K562 (cell line): ENCODE measurements around the gene AEN. TPM values are rescaled to one million over a fixed set of nuclear protein-coding genes. Genes with fewer than 3 reads are reported as not detected.

Source experiments
- ATAC-seq: fragments of 200-7000 bp; cut with Tn5 transposase; 3 replicates; pipeline ENCODE4 v1.9.1; 2020; ENCODE audit warnings: moderate library complexity
- Bru-seq: library from RNA; stranded (reverse); fragments of 400-500 nt; gene quantifications from one replicate; lab custom pipeline; 2021; lab: Mats Ljungman, UMichigan
- BruChase-seq, 2 experiments: library from RNA; stranded (reverse); fragments of 400-500 nt; gene quantifications; one replicate each; lab custom pipeline; 2021; lab: Mats Ljungman, UMichigan
- BruUV-seq: library from RNA; stranded (reverse); fragments of 400-500 nt; replicated peaks from 2 replicates; lab custom pipeline; 2021; lab: Mats Ljungman, UMichigan
- CTCF ChIA-PET: fragments of 300-600 bp; formaldehyde crosslinking; extraction: SDS; loops from one replicate; lab custom pipeline; 2021; ENCODE audit warnings: low intra/inter-chr PET ratio; lab: Yijun Ruan, JAX
- POLR2A ChIA-PET: fragments of 300-600, 350-650 bp; sonication (Branson Sonifier 250); formaldehyde crosslinking; extraction: SDS; loops from one replicate; lab custom pipeline; 2021; ENCODE audit warnings: antibody characterized with exemption, inconsistent platforms; lab: Yijun Ruan, JAX
- DNase-seq, 4 experiments: peaks; one replicate each; pipeline versions ENCODE4 v3.0.0 to v3.0.0-alpha.2; 2011 to 2018; ENCODE audit warnings: low spot score in 3 of 4, mixed read lengths in 3 of 4; ENCODE audit errors: extremely low read depth in 1 of 4
- FAIRE-seq: peaks from 2 replicates; lab custom pipeline; 2011; peaks lifted over from hg19 to GRCh38; lab: Jason Lieb, UNC
- H2AFZ ChIP-seq: 2 replicates; pipeline ENCODE4 v1.6.0; 2011; ENCODE audit warnings: low read depth, low read length, control low read depth, inconsistent platforms
- H3K27ac ChIP-seq: fragments of 200-600 bp; 3 replicates; pipeline ENCODE4 v1.8.0; 2011; ENCODE audit warnings: low read depth, mild to moderate bottlenecking, control low read depth, inconsistent platforms, low read length, moderate library complexity, mixed read lengths; ENCODE audit errors: extremely low read depth
- H3K27me3 ChIP-seq, 2 experiments: fragments of 300-600 bp in 1 of 2; 2 replicates in 1 of 2; 3 replicates in 1 of 2; pipeline versions ENCODE4 v1.6.0 to v1.8.0; 2011; ENCODE audit warnings: inconsistent platforms in 2 of 2, low read length in 2 of 2, mild to moderate bottlenecking in 1 of 2, mixed read lengths in 1 of 2, moderate library complexity in 1 of 2; ENCODE audit not compliant: control insufficient read depth in 2 of 2, insufficient read depth in 2 of 2
- H3K36me3 ChIP-seq: fragments of 300-600 bp; 3 replicates; pipeline ENCODE4 v1.8.0; 2011; ENCODE audit warnings: mild to moderate bottlenecking, low read length, inconsistent platforms; ENCODE audit not compliant: control insufficient read depth, insufficient read depth
- H3K4me1 ChIP-seq, 2 experiments: fragments of 200-600 bp in 1 of 2; replicated peaks in 1 of 2; 2 replicates in 1 of 2; 3 replicates in 1 of 2; pipeline versions ENCODE4 v1.5.1 to v1.8.0; 2011; ENCODE audit warnings: inconsistent platforms in 2 of 2, low read length in 2 of 2, mild to moderate bottlenecking in 1 of 2, mixed read lengths in 1 of 2, moderate library complexity in 1 of 2; ENCODE audit not compliant: control insufficient read depth in 2 of 2, insufficient read depth in 2 of 2
- H3K4me2 ChIP-seq: 2 replicates; pipeline ENCODE4 v1.6.1; 2011; ENCODE audit warnings: low read length, control low read depth, inconsistent platforms, mixed read lengths; ENCODE audit not compliant: insufficient read depth
- H3K4me3 ChIP-seq: fragments of 200-600 bp; sonication (generic), shearing (Covaris generic); 2 replicates; pipeline ENCODE4 v1.5.1; 2016; ENCODE audit warnings: control low read depth, inconsistent platforms
- H3K79me2 ChIP-seq: fragments of 200-600 bp; 3 replicates; pipeline ENCODE4 v1.8.0; 2011; ENCODE audit warnings: low read length, inconsistent platforms; ENCODE audit not compliant: control insufficient read depth, insufficient read depth
- H3K9ac ChIP-seq, 2 experiments: 2 replicates each; pipeline versions ENCODE4 v1.6.0 to v1.6.1; 2011; ENCODE audit warnings: low read depth in 2 of 2, low read length in 2 of 2, control low read depth in 1 of 2, inconsistent platforms in 1 of 2, mild to moderate bottlenecking in 1 of 2, mixed read lengths in 1 of 2; ENCODE audit not compliant: insufficient read depth in 1 of 2
- H3K9me1 ChIP-seq: one replicate; pipeline ENCODE4 v1.6.0; 2011; ENCODE audit warnings: inconsistent platforms, mild to moderate bottlenecking, low read length, moderate library complexity; ENCODE audit not compliant: control insufficient read depth, insufficient read depth
- H3K9me3 ChIP-seq: replicated peaks from 2 replicates; pipeline ENCODE4 v1.5.1; 2011; ENCODE audit warnings: low read depth, low read length, inconsistent platforms; ENCODE audit not compliant: control insufficient read depth, insufficient read depth
- H4K20me1 ChIP-seq: replicated peaks from 2 replicates; pipeline ENCODE4 v1.6.1; 2011; ENCODE audit warnings: low read length, inconsistent platforms, mixed read lengths; ENCODE audit not compliant: control insufficient read depth, insufficient read depth
- ASH1L ChIP-seq: fragments of 450-650 bp; IDR thresholded peaks from 2 replicates; pipeline ENCODE4 v1.6.1; 2018; ENCODE audit warnings: borderline replicate concordance, mild to moderate bottlenecking, low read depth; ENCODE audit not compliant: partially characterized antibody
- POLR3G ChIP-seq: IDR thresholded peaks from 2 replicates; pipeline ENCODE4 v1.6.1; 2011; ENCODE audit not compliant: insufficient read length, insufficient replicate concordance; ENCODE audit errors: extremely low read depth
- RB1 ChIP-seq: fragments of 450-650 bp; IDR thresholded peaks from 2 replicates; pipeline ENCODE4 v1.6.1; 2017; ENCODE audit warnings: low read depth, mild to moderate bottlenecking
- SP2 ChIP-seq: IDR thresholded peaks from 2 replicates; pipeline ENCODE4 v1.6.1; 2011; ENCODE audit warnings: mild to moderate bottlenecking, low read depth, low read length, moderate library complexity; ENCODE audit not compliant: poor library complexity, severe bottlenecking; ENCODE audit errors: extremely low read depth
- TEAD4 ChIP-seq, 2 experiments: sonication (generic) in 1 of 2; formaldehyde crosslinking in 1 of 2; IDR thresholded peaks; 2 replicates each; pipeline versions ENCODE4 v1.6.1 to v1.8.0; 2012 to 2022; ENCODE audit warnings: borderline replicate concordance in 1 of 2, inconsistent platforms in 1 of 2, low read length in 1 of 2, mild to moderate bottlenecking in 1 of 2, missing genetic modification reagents in 1 of 2
- ZNF12 ChIP-seq: sonication (generic); formaldehyde crosslinking; IDR thresholded peaks from 2 replicates; pipeline ENCODE4 v1.4.0; 2020; ENCODE audit warnings: mild to moderate bottlenecking, missing genetic modification reagents
- WGBS: fragments of 100-300 bp; shearing (Covaris generic); methylation state at CpG from one replicate; pipeline ENCODE4 v1.1.6; 2016; ENCODE audit warnings: low coverage, mixed read lengths; ENCODE audit not compliant: insufficient coverage; ENCODE audit errors: missing lambda C conversion rate; 5-methylcytosine and 5-hydroxymethylcytosine counted together
- in situ Hi-C: fragments of 300-500 bp; cut with MboI; formaldehyde crosslinking; loops from 4 replicates; pipeline ENCODE4 v1.15.0; 2018; ENCODE audit warnings: inconsistent platforms, mixed read lengths
- intact Hi-C: fragments of 100-400 bp; cut with micrococcal nuclease; formaldehyde crosslinking; loops from 2 replicates; pipeline ENCODE4 v1.14.2; 2022
- long read RNA-seq, 3 experiments: library from polyadenylated mRNA in 2 of 3; library from RNA in 1 of 3; unstranded in 2 of 3; stranded (forward) in 1 of 3; transcript quantifications; one replicate each; pipeline ENCODE4 v2.0.0, GENCODE V29; 2019 to 2022
- polyA minus RNA-seq, 3 experiments: library from RNA; depleted of rRNA, polyadenylated mRNA; stranded (reverse); fragments of >200 nt; gene quantifications; 2 replicates each; pipeline ENCODE4 v1.2.3, GENCODE V29; 2011
- polyA plus RNA-seq, 8 experiments: library from polyadenylated mRNA; depleted of rRNA in 4 of 8; stranded (reverse) in 5 of 8; unstranded in 3 of 8; fragments of >200 nt; fragmentation: Nextera tagmentation in 2 of 8; fragmentation: Illumina TruSeq in 1 of 8; extraction: Ambion mirVana in 2 of 8; extraction: Trizol in 1 of 8; gene quantifications; 2 replicates each; pipeline versions ENCODE4 v1.2.1 to v1.2.3, GENCODE V29; 2011 to 2014; ENCODE audit warnings: inconsistent platforms in 1 of 8, missing spikeins in 1 of 8
- total RNA-seq, 7 experiments: library from RNA; depleted of rRNA in 6 of 7; stranded (reverse); fragments of >200 nt in 6 of 7; fragmentation: Illumina TruSeq in 2 of 7; extraction: Trizol in 2 of 7; gene quantifications; 2 replicates each; pipeline versions ENCODE4 v1.2.1 to v1.2.3, GENCODE V29; 2011 to 2021; ENCODE audit warnings: low replicate concordance in 1 of 7
- TF ChIP-seq, protein P1 (sequence below): fragments of 450-650 bp; IDR thresholded peaks from 2 replicates; pipeline ENCODE4 v1.6.1; 2014; ENCODE audit warnings: low read depth, mild to moderate bottlenecking, moderate library complexity, borderline replicate concordance
- TF ChIP-seq, protein P2 (sequence below): fragments of 250-450 bp; sonication (Bioruptor Pico); IDR thresholded peaks from 2 replicates; pipeline ENCODE4 v1.5.0; 2021; ENCODE audit warnings: mild to moderate bottlenecking, borderline replicate concordance

Gene AEN, protein sequence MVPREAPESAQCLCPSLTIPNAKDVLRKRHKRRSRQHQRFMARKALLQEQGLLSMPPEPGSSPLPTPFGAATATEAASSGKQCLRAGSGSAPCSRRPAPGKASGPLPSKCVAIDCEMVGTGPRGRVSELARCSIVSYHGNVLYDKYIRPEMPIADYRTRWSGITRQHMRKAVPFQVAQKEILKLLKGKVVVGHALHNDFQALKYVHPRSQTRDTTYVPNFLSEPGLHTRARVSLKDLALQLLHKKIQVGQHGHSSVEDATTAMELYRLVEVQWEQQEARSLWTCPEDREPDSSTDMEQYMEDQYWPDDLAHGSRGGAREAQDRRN
- total RNA-seq (2011; cell fraction: chromatin; rRNA removed; ENCODE audit: low replicate concordance), result 39.3 and 74.9 TPM in 2 replicates
- total RNA-seq (2011; cell fraction: nucleolus; rRNA removed), result 60.9 and 72.5 TPM in 2 replicates
- total RNA-seq (2011; cell fraction: nucleoplasm; rRNA removed), result 49.7 and 55.9 TPM in 2 replicates
- total RNA-seq (2014; rRNA removed) (51.0 and 56.6 TPM in 2 replicates), total RNA-seq (2014; rRNA removed; fragmentation: Illumina TruSeq; extraction: Trizol) (24.6 and 26.3 TPM in 2 replicates), total RNA-seq (2015; rRNA removed; fragmentation: Illumina TruSeq; extraction: Trizol) (40.0 and 40.9 TPM in 2 replicates), total RNA-seq (2021) (49.2 and 52.7 TPM in 2 replicates), polyA plus RNA-seq (2011; rRNA removed) (30.8 and 32.8 TPM in 2 replicates), polyA plus RNA-seq (2014; fragmentation: Illumina TruSeq; extraction: Trizol) (31.6 and 35.1 TPM in 2 replicates), polyA plus RNA-seq (2014; fragmentation: Nextera tagmentation; extraction: Ambion mirVana) (10 to 100 TPM in 1 of 2 experiments, 1 to 10 TPM in 1; 9.0 to 11.7 TPM), polyA plus RNA-seq (2014; rRNA removed) (35.5 and 45.5 TPM in 2 replicates), polyA minus RNA-seq (2011; rRNA and poly(A)+ RNA removed) (20.7 and 30.4 TPM in 2 replicates), Bru-seq, nascent RNA (percentile 94 among the genes with signal in this experiment), BruChase-seq, experiment 1, labeled RNA remaining after a 2-hour chase (percentile 85 among the genes with signal in this experiment), BruChase-seq, experiment 2, labeled RNA remaining after a 6-hour chase (percentile 86 among the genes with signal in this experiment)
- polyA plus RNA-seq (2011; cell fraction: cytosol; rRNA removed), result 31.2 and 50.1 TPM in 2 replicates
- polyA plus RNA-seq (2011; cell fraction: nucleus; rRNA removed), result 44.5 and 69.3 TPM in 2 replicates
- polyA plus RNA-seq (2012), result 22.0 and 27.2 TPM in 2 replicates
- 20.4 and 26.9 TPM in 2 replicates for polyA minus RNA-seq (2011; cell fraction: cytosol; rRNA and poly(A)+ RNA removed)
- 39.8 and 44.6 TPM in 2 replicates for polyA minus RNA-seq (2011; cell fraction: nucleus; rRNA and poly(A)+ RNA removed)
- long read RNA-seq, experiment 1, full-length matches to known transcripts, result 169 of 357 reads
- long read RNA-seq, experiment 1, partial matches to known transcripts, result 171 of 357 reads
- long read RNA-seq, experiment 1, other reads (novel, unspliced or antisense), result 17 of 357 reads
- long read RNA-seq, experiment 2, full-length matches to known transcripts, result 19 of 79 reads
- long read RNA-seq, experiment 2, partial matches to known transcripts, result 8 of 79 reads
- long read RNA-seq, experiment 2, other reads (novel, unspliced or antisense), result 52 of 79 reads
- long read RNA-seq, experiment 3, full-length matches to known transcripts, result 24 of 38 reads
- long read RNA-seq, experiment 3, partial matches to known transcripts, result 4 of 38 reads
- long read RNA-seq, experiment 3, other reads (novel, unspliced or antisense), result 10 of 38 reads

DNA sequence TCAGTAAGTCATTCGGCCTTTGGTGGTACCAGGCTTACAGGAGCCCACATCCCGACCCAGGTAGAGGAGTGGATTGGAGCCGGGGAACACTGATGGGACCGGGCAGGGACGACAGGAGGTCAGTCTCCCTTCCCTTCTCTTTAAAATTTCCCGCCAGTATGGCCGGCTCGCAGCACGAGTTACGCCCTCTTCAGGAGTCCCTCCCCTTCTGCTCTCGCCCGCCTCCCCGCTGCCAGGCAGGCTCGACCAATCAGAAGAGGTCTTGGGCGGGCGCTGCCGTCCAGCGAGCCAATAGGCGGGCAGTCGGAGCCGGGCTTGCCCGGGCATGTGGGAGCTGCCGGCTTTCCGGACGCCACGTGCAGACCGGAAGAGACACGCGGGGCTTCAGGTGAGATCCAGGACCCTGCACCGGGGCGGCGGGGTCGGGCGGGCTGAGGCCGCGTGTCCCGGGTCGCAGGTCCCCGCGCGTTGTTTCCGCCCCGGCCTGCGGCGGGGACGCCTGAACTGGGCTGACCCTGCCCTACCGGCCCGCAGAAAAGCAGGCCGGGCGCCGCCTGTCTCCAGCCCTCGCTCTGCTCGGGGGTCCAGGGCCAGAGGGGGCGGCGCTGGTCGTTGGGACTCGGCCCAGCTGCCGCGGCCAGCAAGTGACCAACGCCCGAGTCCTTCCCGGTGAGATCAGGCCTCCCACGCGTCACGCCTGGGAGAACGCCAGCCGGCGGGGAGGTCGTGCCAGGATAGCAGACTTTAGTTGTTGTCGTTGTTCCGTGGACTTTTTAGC is at the start of gene AEN:
Gene AEN (plus strand): TSS at position 346 of the 778 bp plus-strand sequence. CDS start 4,870 bp downstream, outside the sequence.
- peak within 1 kb of the TSS; percentile 87 to 97 for H3K9ac ChIP-seq
- peak within 1 kb of the TSS; percentile 68 for H3K4me3 ChIP-seq
- in situ Hi-C loops (no loop called here), intact Hi-C loops (no loop called here)
- peaks cover 55% of the 10 kb centered on the region for H3K79me2 ChIP-seq
- FAIRE-seq (peak; percentile 90), DNase-seq (peak; percentile 96 to 99 (median 99)), ATAC-seq (peak; percentile 98)
- H3K4me2 ChIP-seq, result peak within 1 kb of the TSS; percentile 91
- peak within 1 kb of the TSS; percentile 96 for H2AFZ ChIP-seq
- H3K9me3 ChIP-seq, result no peaks in the 10 kb centered on the region
- H4K20me1 ChIP-seq, result peaks cover 22% of the 10 kb centered on the region
- ChIA-PET POLR2A (interaction anchor here (0.6 to 1.8 kb wide), 8 partner anchors 10 to 167 kb away, joined by 3 to 6 read pairs (median 3); partner anchors contain the start of genes MRPL46 and MRPS11), CTCF (no interaction called here)
- TSS peak; percentile 98 for BruUV-seq
- H3K36me3 ChIP-seq, result peaks cover 33% of the 10 kb centered on the region
- 1% methylated on average over 51 of the region's 71 CpGs for WGBS
- H3K27me3 ChIP-seq, result no peaks in the 10 kb centered on the region
- H3K27ac ChIP-seq, result peak within 1 kb of the TSS; percentile 91
- H3K4me1 ChIP-seq, result peaks cover 14 to 20% of the 10 kb centered on the region in 2 experiments; a peak in 4 of 5 replicates
- no peaks in the 10 kb centered on the region for H3K9me1 ChIP-seq
- TF ChIP-seq TEAD4 (IDR thresholded peaks at IDR 0.05; ENCODE audit: low read length) (0 out of 2 replicates have a peak, but pooled peaks have one; percentile 4), TEAD4 (CRISPR knock-in tag; IDR thresholded peaks at IDR 0.05; ENCODE audit: borderline replicate concordance) (no peak), ZNF12 (peak; percentile 72; the same call in 1 of the 2 replicates), RB1 (peak; percentile 40; the same call in 1 of the 2 replicates), SP2 (peak; percentile 81), ASH1L (peak; percentile 90), POLR3G (no peak)
- TF ChIP-seq, protein P1, sequence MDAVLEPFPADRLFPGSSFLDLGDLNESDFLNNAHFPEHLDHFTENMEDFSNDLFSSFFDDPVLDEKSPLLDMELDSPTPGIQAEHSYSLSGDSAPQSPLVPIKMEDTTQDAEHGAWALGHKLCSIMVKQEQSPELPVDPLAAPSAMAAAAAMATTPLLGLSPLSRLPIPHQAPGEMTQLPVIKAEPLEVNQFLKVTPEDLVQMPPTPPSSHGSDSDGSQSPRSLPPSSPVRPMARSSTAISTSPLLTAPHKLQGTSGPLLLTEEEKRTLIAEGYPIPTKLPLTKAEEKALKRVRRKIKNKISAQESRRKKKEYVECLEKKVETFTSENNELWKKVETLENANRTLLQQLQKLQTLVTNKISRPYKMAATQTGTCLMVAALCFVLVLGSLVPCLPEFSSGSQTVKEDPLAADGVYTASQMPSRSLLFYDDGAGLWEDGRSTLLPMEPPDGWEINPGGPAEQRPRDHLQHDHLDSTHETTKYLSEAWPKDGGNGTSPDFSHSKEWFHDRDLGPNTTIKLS, result peak; percentile 82
- TF ChIP-seq, protein P2, sequence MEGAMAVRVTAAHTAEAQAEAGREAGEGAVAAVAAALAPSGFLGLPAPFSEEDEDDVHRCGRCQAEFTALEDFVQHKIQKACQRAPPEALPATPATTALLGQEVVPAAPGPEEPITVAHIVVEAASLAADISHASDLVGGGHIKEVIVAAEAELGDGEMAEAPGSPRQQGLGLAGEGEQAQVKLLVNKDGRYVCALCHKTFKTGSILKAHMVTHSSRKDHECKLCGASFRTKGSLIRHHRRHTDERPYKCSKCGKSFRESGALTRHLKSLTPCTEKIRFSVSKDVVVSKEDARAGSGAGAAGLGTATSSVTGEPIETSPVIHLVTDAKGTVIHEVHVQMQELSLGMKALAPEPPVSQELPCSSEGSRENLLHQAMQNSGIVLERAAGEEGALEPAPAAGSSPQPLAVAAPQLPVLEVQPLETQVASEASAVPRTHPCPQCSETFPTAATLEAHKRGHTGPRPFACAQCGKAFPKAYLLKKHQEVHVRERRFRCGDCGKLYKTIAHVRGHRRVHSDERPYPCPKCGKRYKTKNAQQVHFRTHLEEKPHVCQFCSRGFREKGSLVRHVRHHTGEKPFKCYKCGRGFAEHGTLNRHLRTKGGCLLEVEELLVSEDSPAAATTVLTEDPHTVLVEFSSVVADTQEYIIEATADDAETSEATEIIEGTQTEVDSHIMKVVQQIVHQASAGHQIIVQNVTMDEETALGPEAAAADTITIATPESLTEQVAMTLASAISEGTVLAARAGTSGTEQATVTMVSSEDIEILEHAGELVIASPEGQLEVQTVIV (CRISPR knock-in tag), result no peak
